Measurements from ENCODE around the gene ANKRD28.

The ANKRD28 gene

GRCh38 chr3:15714448-15714847, 83.3 kb downstream of the ANKRD28 start:
- no peak for DNase-seq

GRCh38 chr3:15713364-15713763, 84.4 kb downstream of the ANKRD28 start:
- no peak for DNase-seq

- no peak for DNase-seq
Observed at GRCh38 chr3:15711281-15711680, 86.5 kb downstream of the ANKRD28 start.

GRCh38 chr3:15708882-15709677, 88.7 kb downstream of the ANKRD28 start:
- DNase-seq = peak; percentile 13

GRCh38 chr3:15707779-15708178, 90.0 kb downstream of the ANKRD28 start:
- no peak for DNase-seq

- no peak for DNase-seq
Observed at GRCh38 chr3:15703346-15703745, 94.4 kb downstream of the ANKRD28 start.

GRCh38 chr3:15694628-15695027, 103.2 kb downstream of the ANKRD28 start:
- DNase-seq = no peak

- no peak for DNase-seq
Observed at GRCh38 chr3:15693355-15693754, 104.4 kb downstream of the ANKRD28 start.

- no peak for DNase-seq
Observed at GRCh38 chr3:15690748-15691147, 107.0 kb downstream of the ANKRD28 start.

GRCh38 chr3:15690230-15690629, 107.5 kb downstream of the ANKRD28 start:
- no peak for DNase-seq

- DNase-seq = peak; percentile 67
Observed at GRCh38 chr3:15685927-15686326, 111.9 kb downstream of the ANKRD28 start.

- no peak for DNase-seq
Observed at GRCh38 chr3:15683253-15683652, 114.5 kb downstream of the ANKRD28 start.

GRCh38 chr3:15682561-15683185, 115.1 kb downstream of the ANKRD28 start:
- DNase-seq = no peak

- DNase-seq = no peak
Observed at GRCh38 chr3:15681668-15682067, 116.1 kb downstream of the ANKRD28 start.

- DNase-seq = no peak
Observed at GRCh38 chr3:15679306-15679705, 118.5 kb downstream of the ANKRD28 start.

GRCh38 chr3:15676259-15676658, 121.5 kb downstream of the ANKRD28 start:
- DNase-seq = peak; percentile 29

GRCh38 chr3:15673536-15673935, 124.2 kb downstream of the ANKRD28 start:
- DNase-seq = no peak

GRCh38 chr3:15667484-15667883, 130.3 kb downstream of the ANKRD28 start:
- DNase-seq = peak; percentile 44

- no peak for DNase-seq
Observed at GRCh38 chr3:15666277-15666676, 131.5 kb downstream of the ANKRD28 start.

GRCh38 chr3:15665510-15666150, 132.1 kb downstream of the ANKRD28 start:
- no peak for DNase-seq

- no peak for DNase-seq
Observed at GRCh38 chr3:15664144-15664543, 133.6 kb downstream of the ANKRD28 start.

GRCh38 chr3:15660055-15660935, 137.5 kb downstream of the ANKRD28 start:
- DNase-seq = no peak
